A549 (cell line): Measurements from ENCODE around the gene ADAM12. TPM values are rescaled to one million over a fixed set of nuclear protein-coding genes. Genes with fewer than 3 reads are reported as not detected.

Experiments
- ATAC-seq, 2 experiments: fragments of 200-7000 bp in 1 of 2; fragments of >200 bp in 1 of 2; cut with Nextera tagmentation in 1 of 2; cut with Tn5 transposase in 1 of 2; 3 replicates each; pipeline versions ENCODE4 v1.8.0 to v1.9.1; 2018 to 2020; ENCODE audit warnings: mild to moderate bottlenecking in 1 of 2, moderate library complexity in 1 of 2
- CTCF ChIA-PET: fragments of 300-600 bp; sonication (Branson Sonifier 250); formaldehyde crosslinking; extraction: SDS; loops from one replicate; lab custom pipeline; 2021; ENCODE audit warnings: antibody characterized with exemption, inconsistent platforms; lab: Yijun Ruan, JAX
- POLR2A ChIA-PET: fragments of 350-600 bp; formaldehyde crosslinking; extraction: SDS; loops from one replicate; lab custom pipeline; 2021; ENCODE audit warnings: antibody characterized with exemption, inconsistent platforms; lab: Yijun Ruan, JAX
- DNase-seq, 2 experiments: peaks; one replicate each; pipeline versions ENCODE4 v3.0.0 to v3.0.0-alpha.2; 2011 to 2016; ENCODE audit warnings: low read depth in 1 of 2, low spot score in 1 of 2
- FAIRE-seq: peaks from 2 replicates; lab custom pipeline; 2011; peaks lifted over from hg19 to GRCh38; lab: Jason Lieb, UNC
- H3K27ac ChIP-seq, 2 experiments: fragments of >200 bp; sonication (Bioruptor Twin); formaldehyde crosslinking; 3 replicates each; pipeline ENCODE4 v1.5.1; 2016 to 2017
- H3K4me1 ChIP-seq: fragments of >200 bp; sonication (Bioruptor Twin); formaldehyde crosslinking; 3 replicates; pipeline ENCODE4 v1.6.1; 2016
- H3K4me2 ChIP-seq: fragments of >200 bp; sonication (Bioruptor Twin); formaldehyde crosslinking; 3 replicates; pipeline ENCODE4 v1.6.1; 2016
- H3K4me3 ChIP-seq: fragments of >200 bp; sonication (Bioruptor Twin); formaldehyde crosslinking; 3 replicates; pipeline ENCODE4 v1.5.1; 2016
- H3K9me3 ChIP-seq: fragments of >200 bp; sonication (Bioruptor Twin); formaldehyde crosslinking; 3 replicates; pipeline ENCODE4 v1.6.1; 2016
- BHLHE40 ChIP-seq: IDR thresholded peaks from 2 replicates; pipeline ENCODE4 v1.6.1; 2012; ENCODE audit warnings: low read depth, low read length, inconsistent platforms
- EHF ChIP-seq: fragments of 250-450 bp; sonication (Bioruptor Pico); IDR thresholded peaks from 2 replicates; pipeline ENCODE4 v1.5.0; 2020; ENCODE audit warnings: mild to moderate bottlenecking
- HDAC2 ChIP-seq: fragments of 200-600 bp; sonication (generic); IDR thresholded peaks from 2 replicates; pipeline ENCODE4 v1.6.1; 2016
- JUNB ChIP-seq: fragments of >200 bp; sonication (Bioruptor Twin); formaldehyde crosslinking; IDR thresholded peaks from 2 replicates; pipeline ENCODE4 v1.6.1; 2016
- NFE2L2 ChIP-seq: fragments of 150-350 bp; conservative IDR thresholded peaks from 2 replicates; pipeline ENCODE4 v1.6.1; 2014; ENCODE audit warnings: low read length
- PHF8 ChIP-seq: fragments of 200-600 bp; sonication (generic); IDR thresholded peaks from 2 replicates; pipeline ENCODE4 v1.6.1; 2016; ENCODE audit warnings: low read depth, mild to moderate bottlenecking, antibody characterized with exemption, moderate library complexity, borderline replicate concordance
- POLR2AphosphoS2 ChIP-seq: conservative IDR thresholded peaks from 2 replicates; pipeline ENCODE4 v1.6.1; 2012; ENCODE audit warnings: low read length, improper control_type of control experiment, inconsistent platforms
- RCOR1 ChIP-seq: fragments of 150-350 bp; IDR thresholded peaks from 2 replicates; pipeline ENCODE4 v1.6.1; 2014; ENCODE audit warnings: antibody characterized with exemption, low read length, low read depth
- SMC3 ChIP-seq: fragments of >200 bp; sonication (Bioruptor Twin); formaldehyde crosslinking; IDR thresholded peaks from 3 replicates; pipeline ENCODE4 v1.6.1; 2018; ENCODE audit warnings: inconsistent platforms
- ZNF302 ChIP-seq: fragments of 250-450 bp; sonication (Bioruptor Pico); IDR thresholded peaks from 2 replicates; pipeline ENCODE4 v1.9.0; 2021; ENCODE audit warnings: inconsistent platforms, mild to moderate bottlenecking, moderate library complexity
- WGBS: methylation state at CpG from one replicate; pipeline ENCODE4 v1.1.6; 2017; ENCODE audit errors: missing lambda C conversion rate; 5-methylcytosine and 5-hydroxymethylcytosine counted together
- polyA plus RNA-seq, 4 experiments: library from polyadenylated mRNA; depleted of rRNA in 3 of 4; stranded (reverse); fragments of >200 nt; fragmentation: RNase III in 1 of 4; extraction: RNeasy Plus Mini Kit Qiagen cat#74134 plus additional on column Dnase treatment in 1 of 4; gene quantifications; 2 replicates in 3 of 4; 3 replicates in 1 of 4; pipeline ENCODE4 v1.2.3, GENCODE V29; 2011 to 2017
- TF ChIP-seq, protein P1 (sequence below): fragments of 250-450 bp; sonication (Bioruptor Pico); IDR thresholded peaks from 2 replicates; pipeline ENCODE4 v1.5.0; 2021; ENCODE audit warnings: mild to moderate bottlenecking, moderate library complexity, borderline replicate concordance
- TF ChIP-seq, protein P2 (sequence below): IDR thresholded peaks from 2 replicates; pipeline ENCODE4 v1.6.1; 2012; ENCODE audit warnings: low read depth, borderline replicate concordance
- TF ChIP-seq, protein P3 (sequence below): fragments of 450-650 bp; IDR thresholded peaks from 2 replicates; pipeline ENCODE4 v1.6.1; 2014; ENCODE audit warnings: antibody characterized with exemption
- TF ChIP-seq, protein P4 (sequence below): fragments of >200 bp; sonication (Bioruptor Twin); formaldehyde crosslinking; IDR thresholded peaks from 3 replicates; pipeline ENCODE4 v1.5.1; 2016

Gene ADAM12
- polyA plus RNA-seq, 2 of the 4 experiments (the other 2 are of a cell fraction) = 1.6 to 4.8 TPM

DNA sequence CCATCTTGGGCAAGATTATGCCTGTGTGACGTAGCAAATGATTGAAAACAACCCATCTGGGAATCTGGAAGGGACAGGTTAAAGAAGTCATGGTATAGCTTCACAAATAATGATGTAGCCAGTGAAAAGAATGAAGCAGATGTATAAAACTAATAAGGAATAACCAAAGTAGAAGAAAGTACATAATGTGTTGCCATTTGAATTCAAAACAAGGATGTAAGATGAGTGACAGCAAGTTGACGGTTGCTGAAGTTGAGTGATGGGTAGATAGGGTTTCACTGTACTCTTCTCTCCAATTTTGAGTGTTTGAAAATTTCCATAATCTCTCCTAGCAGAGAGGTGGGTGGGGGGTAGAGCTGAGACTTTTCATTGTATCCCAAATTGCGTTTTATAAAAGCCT is 358.3 kb downstream of the ADAM12 start:
- TF ChIP-seq POLR2AphosphoS2 = no peak
- TF ChIP-seq JUNB = no peak
- TF ChIP-seq, protein P1, sequence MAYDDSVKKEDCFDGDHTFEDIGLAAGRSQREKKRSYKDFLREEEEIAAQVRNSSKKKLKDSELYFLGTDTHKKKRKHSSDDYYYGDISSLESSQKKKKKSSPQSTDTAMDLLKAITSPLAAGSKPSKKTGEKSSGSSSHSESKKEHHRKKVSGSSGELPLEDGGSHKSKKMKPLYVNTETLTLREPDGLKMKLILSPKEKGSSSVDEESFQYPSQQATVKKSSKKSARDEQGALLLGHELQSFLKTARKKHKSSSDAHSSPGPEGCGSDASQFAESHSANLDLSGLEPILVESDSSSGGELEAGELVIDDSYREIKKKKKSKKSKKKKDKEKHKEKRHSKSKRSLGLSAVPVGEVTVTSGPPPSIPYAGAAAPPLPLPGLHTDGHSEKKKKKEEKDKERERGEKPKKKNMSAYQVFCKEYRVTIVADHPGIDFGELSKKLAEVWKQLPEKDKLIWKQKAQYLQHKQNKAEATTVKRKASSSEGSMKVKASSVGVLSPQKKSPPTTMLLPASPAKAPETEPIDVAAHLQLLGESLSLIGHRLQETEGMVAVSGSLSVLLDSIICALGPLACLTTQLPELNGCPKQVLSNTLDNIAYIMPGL (CRISPR knock-in tag) = no peak
- TF ChIP-seq NFE2L2 = no peak
- TF ChIP-seq, protein P2, sequence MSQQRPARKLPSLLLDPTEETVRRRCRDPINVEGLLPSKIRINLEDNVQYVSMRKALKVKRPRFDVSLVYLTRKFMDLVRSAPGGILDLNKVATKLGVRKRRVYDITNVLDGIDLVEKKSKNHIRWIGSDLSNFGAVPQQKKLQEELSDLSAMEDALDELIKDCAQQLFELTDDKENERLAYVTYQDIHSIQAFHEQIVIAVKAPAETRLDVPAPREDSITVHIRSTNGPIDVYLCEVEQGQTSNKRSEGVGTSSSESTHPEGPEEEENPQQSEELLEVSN = no peak
- TF ChIP-seq, protein P3, sequence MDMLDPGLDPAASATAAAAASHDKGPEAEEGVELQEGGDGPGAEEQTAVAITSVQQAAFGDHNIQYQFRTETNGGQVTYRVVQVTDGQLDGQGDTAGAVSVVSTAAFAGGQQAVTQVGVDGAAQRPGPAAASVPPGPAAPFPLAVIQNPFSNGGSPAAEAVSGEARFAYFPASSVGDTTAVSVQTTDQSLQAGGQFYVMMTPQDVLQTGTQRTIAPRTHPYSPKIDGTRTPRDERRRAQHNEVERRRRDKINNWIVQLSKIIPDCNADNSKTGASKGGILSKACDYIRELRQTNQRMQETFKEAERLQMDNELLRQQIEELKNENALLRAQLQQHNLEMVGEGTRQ = no peak
- no peak for TF ChIP-seq BHLHE40
- 41% methylated on average over 3 of the region's 3 CpGs for WGBS
- H3K4me1 ChIP-seq = no peaks in the 10 kb centered on the region
- no peak overlapping the region for H3K27ac ChIP-seq
- H3K4me3 ChIP-seq = no peak overlapping the region
- no peak overlapping the region for H3K4me2 ChIP-seq
- ATAC-seq (no peak), FAIRE-seq (no peak), DNase-seq (no peak)
- H3K9me3 ChIP-seq = peaks cover 39% of the 10 kb centered on the region
- ChIA-PET POLR2A (no interaction called here), CTCF (interaction anchor here (1.2 to 1.5 kb wide), 3 partner anchors 47 to 474 kb away, joined by 4 read pairs; no protein-coding TSS in a partner anchor)

DNA sequence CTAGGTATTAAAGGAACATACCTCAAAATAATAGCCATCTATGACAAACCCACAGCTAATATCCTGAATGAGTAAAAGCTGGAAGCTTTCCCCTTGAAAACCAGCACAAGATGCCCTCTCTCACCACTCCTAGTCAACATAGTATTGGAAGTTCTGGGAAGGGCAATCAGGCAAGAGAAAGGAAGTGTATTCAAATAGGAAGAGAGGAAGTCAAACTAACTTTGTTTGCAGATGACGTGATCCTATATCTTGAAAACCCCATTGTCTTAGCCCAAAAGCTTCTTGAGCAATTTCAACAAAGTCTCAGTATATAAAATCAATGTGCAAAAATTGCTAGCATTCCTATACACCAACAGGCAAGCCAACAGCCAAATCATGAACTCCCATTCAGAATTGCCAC is 360.6 kb downstream of the ADAM12 start:
- H3K4me1 ChIP-seq = no peaks in the 10 kb centered on the region
- 48% methylated on average over 1 of the region's 1 CpG for whole genome bisulfite sequencing
- peaks cover 23% of the 10 kb centered on the region for H3K9me3 ChIP-seq
- H3K27ac ChIP-seq = no peak overlapping the region
- no peak for DNase-seq
- H3K4me2 ChIP-seq = no peak overlapping the region
- POLR2A ChIA-PET = no interaction called here
- CTCF ChIA-PET = interaction anchor here (0.6 to 1.3 kb wide), 3 partner anchors 19 to 90 kb away, joined by 3 to 4 read pairs (median 3); no protein-coding TSS in a partner anchor
- H3K4me3 ChIP-seq = no peak overlapping the region
- FAIRE-seq = no peak
- no peak for ATAC-seq
- TF ChIP-seq HDAC2 (no peak), SMC3 (no peak)

DNA sequence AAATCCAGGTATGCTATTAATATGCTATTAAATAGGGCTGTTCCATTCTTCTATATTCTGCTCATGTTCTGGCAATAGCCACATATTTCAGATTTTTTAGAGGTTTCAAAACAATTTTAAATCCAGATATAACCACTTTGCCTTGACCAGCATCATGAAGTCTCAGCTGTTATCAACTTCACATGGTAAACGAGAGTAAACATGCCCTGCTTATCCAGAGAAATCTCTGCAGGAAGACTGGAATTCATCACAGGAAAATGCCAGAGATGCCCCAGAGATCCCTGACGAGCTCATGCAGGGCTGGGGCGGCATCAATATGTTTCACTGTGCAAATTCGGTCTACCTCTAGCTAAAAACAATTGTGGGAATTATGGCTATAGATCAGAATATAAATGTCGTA is 365.4 kb downstream of the ADAM12 start:
- FAIRE-seq (no peak), ATAC-seq (no peak), DNase-seq (no peak)
- ChIA-PET CTCF (interaction anchor here (1.4 kb wide), 1 partner anchor 364 kb away, joined by 3 read pairs; no protein-coding TSS in a partner anchor), POLR2A (no interaction called here)
- TF ChIP-seq RCOR1 (no peak), EHF (CRISPR knock-in tag) (no peak), ZNF302 (CRISPR knock-in tag) (no peak), PHF8 (no peak), NFE2L2 (no peak)
- TF ChIP-seq, protein P4, sequence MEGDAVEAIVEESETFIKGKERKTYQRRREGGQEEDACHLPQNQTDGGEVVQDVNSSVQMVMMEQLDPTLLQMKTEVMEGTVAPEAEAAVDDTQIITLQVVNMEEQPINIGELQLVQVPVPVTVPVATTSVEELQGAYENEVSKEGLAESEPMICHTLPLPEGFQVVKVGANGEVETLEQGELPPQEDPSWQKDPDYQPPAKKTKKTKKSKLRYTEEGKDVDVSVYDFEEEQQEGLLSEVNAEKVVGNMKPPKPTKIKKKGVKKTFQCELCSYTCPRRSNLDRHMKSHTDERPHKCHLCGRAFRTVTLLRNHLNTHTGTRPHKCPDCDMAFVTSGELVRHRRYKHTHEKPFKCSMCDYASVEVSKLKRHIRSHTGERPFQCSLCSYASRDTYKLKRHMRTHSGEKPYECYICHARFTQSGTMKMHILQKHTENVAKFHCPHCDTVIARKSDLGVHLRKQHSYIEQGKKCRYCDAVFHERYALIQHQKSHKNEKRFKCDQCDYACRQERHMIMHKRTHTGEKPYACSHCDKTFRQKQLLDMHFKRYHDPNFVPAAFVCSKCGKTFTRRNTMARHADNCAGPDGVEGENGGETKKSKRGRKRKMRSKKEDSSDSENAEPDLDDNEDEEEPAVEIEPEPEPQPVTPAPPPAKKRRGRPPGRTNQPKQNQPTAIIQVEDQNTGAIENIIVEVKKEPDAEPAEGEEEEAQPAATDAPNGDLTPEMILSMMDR = no peak
- TF ChIP-seq, protein P2 = no peak
- Histone ChIP-seq H3K9me3 (peaks cover 6% of the 10 kb centered on the region), H3K4me2 (no peak overlapping the region), H3K4me3 (no peak overlapping the region), H3K4me1 (peaks cover 11% of the 10 kb centered on the region; the same call in 2 of the 3 replicates), H3K27ac (no peak overlapping the region)
- WGBS = 92% methylated on average over 5 of the region's 5 CpGs
